ENCODE data around the gene C1QC. TPM values are rescaled to one million over a fixed set of nuclear protein-coding genes. Genes with fewer than 3 reads are reported as not detected.

C1QC gene
- total and polyA plus RNA-seq, 4 donors = 41.3 to 554 (median 230) TPM

DNA sequence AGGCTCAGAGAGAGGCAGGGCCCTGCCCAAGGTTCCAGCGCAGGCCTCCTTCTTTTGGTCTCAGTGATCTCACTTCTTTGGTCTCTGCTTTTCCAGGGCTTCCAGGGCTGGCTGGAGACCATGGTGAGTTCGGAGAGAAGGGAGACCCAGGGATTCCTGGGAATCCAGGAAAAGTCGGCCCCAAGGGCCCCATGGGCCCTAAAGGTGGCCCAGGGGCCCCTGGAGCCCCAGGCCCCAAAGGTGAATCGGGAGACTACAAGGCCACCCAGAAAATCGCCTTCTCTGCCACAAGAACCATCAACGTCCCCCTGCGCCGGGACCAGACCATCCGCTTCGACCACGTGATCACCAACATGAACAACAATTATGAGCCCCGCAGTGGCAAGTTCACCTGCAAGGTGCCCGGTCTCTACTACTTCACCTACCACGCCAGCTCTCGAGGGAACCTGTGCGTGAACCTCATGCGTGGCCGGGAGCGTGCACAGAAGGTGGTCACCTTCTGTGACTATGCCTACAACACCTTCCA lies 17.3 kb downstream of the C1QC start:
- H3K9me3 ChIP-seq (ENCODE audit: control insufficient read depth in 4 of 4, insufficient read depth in 3 of 4, low read length in 3 of 4) = no peaks in the 10 kb centered on the region
- no peak overlapping the region for H3K9ac ChIP-seq (ENCODE audit: insufficient read depth in 1 of 2, low read length in 2 of 2)
- TF ChIP-seq, protein P1, sequence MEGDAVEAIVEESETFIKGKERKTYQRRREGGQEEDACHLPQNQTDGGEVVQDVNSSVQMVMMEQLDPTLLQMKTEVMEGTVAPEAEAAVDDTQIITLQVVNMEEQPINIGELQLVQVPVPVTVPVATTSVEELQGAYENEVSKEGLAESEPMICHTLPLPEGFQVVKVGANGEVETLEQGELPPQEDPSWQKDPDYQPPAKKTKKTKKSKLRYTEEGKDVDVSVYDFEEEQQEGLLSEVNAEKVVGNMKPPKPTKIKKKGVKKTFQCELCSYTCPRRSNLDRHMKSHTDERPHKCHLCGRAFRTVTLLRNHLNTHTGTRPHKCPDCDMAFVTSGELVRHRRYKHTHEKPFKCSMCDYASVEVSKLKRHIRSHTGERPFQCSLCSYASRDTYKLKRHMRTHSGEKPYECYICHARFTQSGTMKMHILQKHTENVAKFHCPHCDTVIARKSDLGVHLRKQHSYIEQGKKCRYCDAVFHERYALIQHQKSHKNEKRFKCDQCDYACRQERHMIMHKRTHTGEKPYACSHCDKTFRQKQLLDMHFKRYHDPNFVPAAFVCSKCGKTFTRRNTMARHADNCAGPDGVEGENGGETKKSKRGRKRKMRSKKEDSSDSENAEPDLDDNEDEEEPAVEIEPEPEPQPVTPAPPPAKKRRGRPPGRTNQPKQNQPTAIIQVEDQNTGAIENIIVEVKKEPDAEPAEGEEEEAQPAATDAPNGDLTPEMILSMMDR (IDR thresholded peaks at IDR 0.05; ENCODE audit: control extremely low read depth, extremely low read depth) = no peak
- 92 to 94% methylated on average over 19 of the region's 19 CpGs for WGBS, 2 donors
- ATAC-seq (ENCODE audit: insufficient read depth, low FRiP score) (no peak), DNase-seq (no peak)
- H3K4me3 ChIP-seq = no peak overlapping the region
- H3K27ac ChIP-seq (ENCODE audit: low read depth in 1 of 2, low read length in 1 of 2) = no peak overlapping the region
- H3K27me3 ChIP-seq (ENCODE audit: control insufficient read depth in 3 of 3, insufficient read depth in 3 of 3, low read length in 2 of 3) = peaks cover 0 to 7% (median 0%) of the 10 kb centered on the region in 3 donors
- H3K4me1 ChIP-seq (ENCODE audit: control insufficient read depth in 5 of 5, insufficient read depth in 5 of 5, low read length in 5 of 5) = no peaks in the 10 kb centered on the region
- H3K36me3 ChIP-seq (ENCODE audit: control insufficient read depth in 4 of 4, insufficient read depth in 4 of 4, low read length in 4 of 4) = no peaks in the 10 kb centered on the region

DNA sequence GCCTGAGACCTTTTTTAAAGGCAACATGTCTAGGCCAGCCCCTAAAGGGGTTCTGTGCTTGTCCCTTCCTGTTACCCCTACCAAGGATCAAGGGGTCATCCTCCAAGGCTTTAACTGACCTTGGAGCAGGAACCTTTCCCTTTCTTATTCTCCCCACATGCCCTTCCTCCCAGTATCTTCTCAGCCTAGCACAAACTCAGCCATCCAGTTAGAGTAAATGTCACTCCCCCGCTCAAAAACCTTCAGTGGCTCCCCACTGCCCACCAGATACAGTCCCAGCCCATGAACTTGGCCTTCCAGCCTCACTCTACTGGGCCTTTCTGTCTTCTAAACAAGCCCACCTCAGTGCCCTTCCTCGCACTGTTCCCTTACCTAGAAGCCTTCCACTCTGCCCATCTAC lies 18.4 kb downstream of the C1QC start:
- Histone ChIP-seq H3K4me1 (ENCODE audit: control insufficient read depth in 5 of 5, insufficient read depth in 5 of 5, low read length in 5 of 5) (peaks cover 0 to 3% (median 0%) of the 10 kb centered on the region in 5 donors), H3K27ac (ENCODE audit: low read depth in 1 of 2, low read length in 1 of 2) (no peak overlapping the region), H3K4me3 (no peak overlapping the region), H3K9ac (ENCODE audit: insufficient read depth in 1 of 2, low read length in 2 of 2) (no peak overlapping the region), H3K9me3 (ENCODE audit: control insufficient read depth in 4 of 4, insufficient read depth in 3 of 4, low read length in 3 of 4) (no peaks in the 10 kb centered on the region), H3K36me3 (ENCODE audit: control insufficient read depth in 4 of 4, insufficient read depth in 4 of 4, low read length in 4 of 4) (no peaks in the 10 kb centered on the region), H3K27me3 (ENCODE audit: control insufficient read depth in 3 of 3, insufficient read depth in 3 of 3, low read length in 2 of 3) (no peaks in the 10 kb centered on the region)
- WGBS, 2 donors = 86 to 88% methylated on average over 2 of the region's 2 CpGs
- TF ChIP-seq, protein P1 (IDR thresholded peaks at IDR 0.05; ENCODE audit: control extremely low read depth, extremely low read depth) = no peak
- DNase-seq (no peak), ATAC-seq (ENCODE audit: insufficient read depth, low FRiP score) (no peak)

DNA sequence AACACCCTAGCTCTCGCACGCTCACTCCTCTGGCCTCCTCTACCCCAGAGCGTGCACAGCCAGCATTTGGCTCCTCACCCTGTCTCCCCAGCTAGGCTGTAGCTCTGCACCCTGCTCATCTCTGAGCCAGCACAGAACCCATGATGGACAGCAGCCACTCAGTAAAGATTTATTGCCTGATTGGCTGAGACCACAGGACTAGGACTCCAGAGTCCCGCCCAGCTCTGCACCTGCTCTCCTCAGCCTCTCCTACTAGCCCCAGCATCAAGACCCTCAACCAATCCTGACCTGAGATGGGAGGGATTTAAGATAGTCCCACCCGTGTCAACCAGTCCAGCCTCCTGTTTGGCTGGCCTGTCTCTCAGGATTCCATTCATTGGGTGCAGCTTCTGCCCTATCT lies 18.9 kb downstream of the C1QC start:
- WGBS, 2 donors = 72 to 80% methylated on average over 5 of the region's 5 CpGs
- no peak for DNase-seq

More for the DNA sequence above, 18.9 kb downstream of the C1QC start:
- H3K4me1 ChIP-seq (ENCODE audit: control insufficient read depth in 5 of 5, insufficient read depth in 5 of 5, low read length in 5 of 5) = peaks cover 0 to 3% (median 0%) of the 10 kb centered on the region in 5 donors
- H3K9me3 ChIP-seq (ENCODE audit: control insufficient read depth in 4 of 4, insufficient read depth in 3 of 4, low read length in 3 of 4) = no peaks in the 10 kb centered on the region
- no peak overlapping the region for H3K9ac ChIP-seq (ENCODE audit: insufficient read depth in 1 of 2, low read length in 2 of 2)
- H3K36me3 ChIP-seq (ENCODE audit: control insufficient read depth in 4 of 4, insufficient read depth in 4 of 4, low read length in 4 of 4) = no peaks in the 10 kb centered on the region
- ATAC-seq (ENCODE audit: insufficient read depth, low FRiP score) = no peak
- TF ChIP-seq, protein P1 (IDR thresholded peaks at IDR 0.05; ENCODE audit: control extremely low read depth, extremely low read depth) = no peak
- H3K27me3 ChIP-seq (ENCODE audit: control insufficient read depth in 3 of 3, insufficient read depth in 3 of 3, low read length in 2 of 3) = no peaks in the 10 kb centered on the region
- H3K27ac ChIP-seq (ENCODE audit: low read depth in 1 of 2, low read length in 1 of 2) = no peak overlapping the region
- H3K4me3 ChIP-seq = no peak overlapping the region
